Caco-2 (cell line): Measurements from ENCODE around the gene MEGF8. TPM values are rescaled to one million over a fixed set of nuclear protein-coding genes. Genes with fewer than 3 reads are reported as not detected.

Experiments
- BruUV-seq: library from RNA; stranded (reverse); fragments of 400-500 nt; replicated peaks from 2 replicates; lab custom pipeline; 2021; lab: Mats Ljungman, UMichigan
- CTCF ChIA-PET: fragments of 300-600 bp; sonication (Branson Sonifier 250); formaldehyde crosslinking; loops from one replicate; lab custom pipeline; 2022; ENCODE audit warnings: antibody characterized with exemption; lab: Charles Lee
- POLR2A ChIA-PET: fragments of 300-600 bp; sonication (Branson Sonifier 250); formaldehyde crosslinking; loops from one replicate; lab custom pipeline; 2022; ENCODE audit warnings: antibody characterized with exemption; lab: Charles Lee
- DNase-seq, 2 experiments: peaks; one replicate each; pipeline versions ENCODE4 v3.0.0 to v3.0.0-alpha.2; 2020 to 2022
- H3K27me3 ChIP-seq: replicated peaks from 2 replicates; pipeline ENCODE4 v1.6.0; 2011; ENCODE audit warnings: low read length; ENCODE audit not compliant: control insufficient read depth, insufficient read depth
- H3K36me3 ChIP-seq: 2 replicates; pipeline ENCODE4 v1.5.1; 2011; ENCODE audit warnings: low read length; ENCODE audit not compliant: control insufficient read depth, insufficient read depth
- H3K4me1 ChIP-seq: fragments of 250-450 bp; sonication (Bioruptor Pico); 2 replicates; pipeline ENCODE4 v1.5.1; 2020; ENCODE audit warnings: mild to moderate bottlenecking
- H3K4me3 ChIP-seq: 2 replicates; pipeline ENCODE4 v1.5.1; 2011; ENCODE audit warnings: low read depth, mild to moderate bottlenecking, control low read depth, low read length
- H3K9me3 ChIP-seq: fragments of 250-450 bp; sonication (Bioruptor Pico); 2 replicates; pipeline ENCODE4 v1.5.1; 2020; ENCODE audit warnings: mild to moderate bottlenecking, moderate library complexity
- H3K27ac Mint-ChIP-seq: one replicate; pipeline ENCODE4 v1.8.0; 2022; ENCODE audit warnings: mixed read lengths; ENCODE audit not compliant: unreplicated experiment
- H3K27me3 Mint-ChIP-seq: one replicate; pipeline ENCODE4 v1.8.0; 2022; ENCODE audit warnings: mixed read lengths; ENCODE audit not compliant: insufficient read depth, unreplicated experiment
- H3K36me3 Mint-ChIP-seq: one replicate; pipeline ENCODE4 v1.8.0; 2022; ENCODE audit warnings: mild to moderate bottlenecking, mixed read lengths; ENCODE audit not compliant: insufficient read depth, unreplicated experiment
- H3K4me1 Mint-ChIP-seq: one replicate; pipeline ENCODE4 v1.8.0; 2022; ENCODE audit warnings: low read depth, mixed read lengths; ENCODE audit not compliant: unreplicated experiment
- H3K4me3 Mint-ChIP-seq: one replicate; pipeline ENCODE4 v1.8.0; 2022; ENCODE audit warnings: mild to moderate bottlenecking, moderate library complexity, mixed read lengths; ENCODE audit not compliant: unreplicated experiment
- H3K9me3 Mint-ChIP-seq: one replicate; pipeline ENCODE4 v1.8.0; 2022; ENCODE audit warnings: mixed read lengths; ENCODE audit not compliant: unreplicated experiment
- CTCF ChIP-seq, 2 experiments: fragments of 200-600 bp in 1 of 2; IDR thresholded peaks; 1 replicate in 1 of 2; 2 replicates in 1 of 2; pipeline versions ENCODE4 v1.5.1 to v1.8.0; 2011 to 2022; ENCODE audit warnings: antibody characterized with exemption in 1 of 2, control low read depth in 1 of 2, inconsistent platforms in 1 of 2, low read depth in 1 of 2, low read length in 1 of 2, mild to moderate bottlenecking in 1 of 2, moderate library complexity in 1 of 2; ENCODE audit not compliant: insufficient read depth in 1 of 2, severe bottlenecking in 1 of 2, unreplicated experiment in 1 of 2
- intact Hi-C: fragments of 100-400 bp; cut with micrococcal nuclease; formaldehyde crosslinking; loops from one replicate; pipeline ENCODE4 v1.10.0; 2022; ENCODE audit not compliant: unreplicated experiment
- total RNA-seq: library from RNA; stranded (reverse); gene quantifications from 2 replicates; pipeline ENCODE4 v1.2.3, GENCODE V29; 2022

The MEGF8 gene
- total RNA-seq, 1 experiment from 2014 or later: 17.9 TPM

GRCh38 chr19:42407816-42408175 lies 82.4 kb downstream of the MEGF8 start:
- H3K9me3 ChIP-seq: no peaks in the 10 kb centered on the region
- DNase-seq: no peak
- Mint-ChIP-seq H3K27me3 (no peaks in the 10 kb centered on the region), H3K36me3 (peaks cover 10% of the 10 kb centered on the region), H3K4me1 (peaks cover 5% of the 10 kb centered on the region), H3K4me3 (no peak overlapping the region), H3K9me3 (no peaks in the 10 kb centered on the region), H3K27ac (no peak overlapping the region)
- no peaks in the 10 kb centered on the region for H3K27me3 ChIP-seq
- TF ChIP-seq CTCF (IDR thresholded peaks at IDR 0.05; ENCODE audit: insufficient read depth in 1 of 2, low read depth in 1 of 2, low read length in 1 of 2, severe bottlenecking in 1 of 2, unreplicated experiment in 1 of 2): no peak
- intact Hi-C loops: no loop called here
- POLR2A ChIA-PET: no interaction called here
- no peaks in the 10 kb centered on the region; the same call in 1 of the 2 replicates for H3K36me3 ChIP-seq
- no peak overlapping the region for H3K4me3 ChIP-seq
- CTCF ChIA-PET: interaction anchor here (0.6 to 0.7 kb wide), 2 partner anchors 121 to 548 kb away, joined by 4 to 5 read pairs; no protein-coding TSS in a partner anchor
- H3K4me1 ChIP-seq: no peaks in the 10 kb centered on the region
- no TSS peak for BruUV-seq

- no peaks in the 10 kb centered on the region for H3K27me3 ChIP-seq
- BruUV-seq: no TSS peak
- H3K9me3 ChIP-seq: no peaks in the 10 kb centered on the region
- H3K27ac Mint-ChIP-seq: no peak overlapping the region
- H3K27me3 Mint-ChIP-seq: no peaks in the 10 kb centered on the region
- H3K36me3 ChIP-seq: no peaks in the 10 kb centered on the region
- no peaks in the 10 kb centered on the region for H3K4me1 ChIP-seq
- peaks cover 6% of the 10 kb centered on the region for H3K36me3 Mint-ChIP-seq
- H3K9me3 Mint-ChIP-seq: no peaks in the 10 kb centered on the region
- ChIA-PET POLR2A (no interaction called here), CTCF (no interaction called here)
- DNase-seq: no peak
- no peak overlapping the region for H3K4me3 ChIP-seq
- no peak for TF ChIP-seq CTCF (IDR thresholded peaks at IDR 0.05; ENCODE audit: insufficient read depth in 1 of 2, low read depth in 1 of 2, low read length in 1 of 2, severe bottlenecking in 1 of 2, unreplicated experiment in 1 of 2)
- peaks cover 5% of the 10 kb centered on the region for H3K4me1 Mint-ChIP-seq
- intact Hi-C loops: no loop called here
- H3K4me3 Mint-ChIP-seq: no peak overlapping the region
Measured at GRCh38 chr19:42409477-42409876, 84.0 kb downstream of the MEGF8 start.

- CTCF ChIA-PET: no interaction called here
- H3K27ac Mint-ChIP-seq: no peak overlapping the region
Measured at GRCh38 chr19:42410371-42410770, 84.9 kb downstream of the MEGF8 start.

More at GRCh38 chr19:42410371-42410770, 84.9 kb downstream of the MEGF8 start:
- no peaks in the 10 kb centered on the region for H3K9me3 ChIP-seq
- Mint-ChIP-seq H3K36me3 (peaks cover 6% of the 10 kb centered on the region), H3K4me3 (no peak overlapping the region), H3K4me1 (peaks cover 5% of the 10 kb centered on the region), H3K27me3 (no peaks in the 10 kb centered on the region), H3K9me3 (no peaks in the 10 kb centered on the region)
- H3K27me3 ChIP-seq: no peaks in the 10 kb centered on the region
- POLR2A ChIA-PET: no interaction called here
- no peaks in the 10 kb centered on the region for H3K36me3 ChIP-seq
- H3K4me3 ChIP-seq: no peak overlapping the region
- TF ChIP-seq CTCF (IDR thresholded peaks at IDR 0.05; ENCODE audit: insufficient read depth in 1 of 2, low read depth in 1 of 2, low read length in 1 of 2, severe bottlenecking in 1 of 2, unreplicated experiment in 1 of 2): no peak
- no TSS peak for BruUV-seq
- intact Hi-C loops: no loop called here
- no peak for DNase-seq
- no peaks in the 10 kb centered on the region for H3K4me1 ChIP-seq
